ENCODE data around the gene SULT4A1.
"Not testable (repeated sequence)": the region's sequence is repeated elsewhere in the genome, so short reads cannot be mapped to it uniquely, and the experiment has no call there.

The SULT4A1 gene, protein sequence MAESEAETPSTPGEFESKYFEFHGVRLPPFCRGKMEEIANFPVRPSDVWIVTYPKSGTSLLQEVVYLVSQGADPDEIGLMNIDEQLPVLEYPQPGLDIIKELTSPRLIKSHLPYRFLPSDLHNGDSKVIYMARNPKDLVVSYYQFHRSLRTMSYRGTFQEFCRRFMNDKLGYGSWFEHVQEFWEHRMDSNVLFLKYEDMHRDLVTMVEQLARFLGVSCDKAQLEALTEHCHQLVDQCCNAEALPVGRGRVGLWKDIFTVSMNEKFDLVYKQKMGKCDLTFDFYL

GRCh38 chr22:43862074-43862881 is at the start of gene SULT4A1:
Gene SULT4A1, minus strand, starts transcription at chr22:43862513. Its CDS starts 131 bp downstream, at chr22:43862382.
- no peak for DNase-seq (ENCODE audit: low read depth)

- no peak for DNase-seq (ENCODE audit: low read depth)
These were observed 49.0 kb upstream of the SULT4A1 start for GRCh38 chr22:43911351-43911750.

GRCh38 chr22:43910178-43910695 is 47.9 kb upstream of the SULT4A1 start:
- no peak for DNase-seq (ENCODE audit: low read depth)

- no peak for DNase-seq (ENCODE audit: low read depth)
These were observed 47.4 kb upstream of the SULT4A1 start for GRCh38 chr22:43909708-43910107.

- DNase-seq (ENCODE audit: low read depth): no peak
These were observed 43.4 kb upstream of the SULT4A1 start for GRCh38 chr22:43905681-43906080.

- DNase-seq (ENCODE audit: low read depth): not testable (repeated sequence)
These were observed 42.1 kb upstream of the SULT4A1 start for GRCh38 chr22:43904412-43904811.

GRCh38 chr22:43903033-43903432 is 40.7 kb upstream of the SULT4A1 start:
- not testable (repeated sequence) for DNase-seq (ENCODE audit: low read depth)

- no peak for DNase-seq (ENCODE audit: low read depth)
These were observed 39.8 kb upstream of the SULT4A1 start for GRCh38 chr22:43901976-43902643.

DNA sequence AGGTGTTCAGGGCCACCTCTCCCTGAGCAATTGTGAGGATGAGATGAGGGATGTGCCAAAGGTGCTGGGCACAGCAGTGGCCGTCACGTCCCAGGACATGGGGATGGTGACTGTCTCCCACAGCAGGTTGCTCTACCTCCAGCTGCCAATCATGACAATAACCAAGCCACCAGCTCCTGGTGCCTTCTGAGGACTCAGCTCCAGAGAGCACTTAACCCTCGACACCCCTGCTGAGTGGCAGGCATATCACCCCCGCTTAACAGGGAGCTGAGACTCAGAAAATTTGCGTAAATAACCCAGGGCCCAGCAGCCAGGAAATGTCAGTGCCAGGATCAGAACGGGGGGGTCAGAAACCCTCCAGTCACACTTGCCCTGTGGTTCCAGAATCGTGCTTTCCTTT is 37.9 kb upstream of the SULT4A1 start:
- no peak for DNase-seq (ENCODE audit: low read depth)

GRCh38 chr22:43897751-43898261 is 35.5 kb upstream of the SULT4A1 start:
- DNase-seq (ENCODE audit: low read depth): no peak

DNA sequence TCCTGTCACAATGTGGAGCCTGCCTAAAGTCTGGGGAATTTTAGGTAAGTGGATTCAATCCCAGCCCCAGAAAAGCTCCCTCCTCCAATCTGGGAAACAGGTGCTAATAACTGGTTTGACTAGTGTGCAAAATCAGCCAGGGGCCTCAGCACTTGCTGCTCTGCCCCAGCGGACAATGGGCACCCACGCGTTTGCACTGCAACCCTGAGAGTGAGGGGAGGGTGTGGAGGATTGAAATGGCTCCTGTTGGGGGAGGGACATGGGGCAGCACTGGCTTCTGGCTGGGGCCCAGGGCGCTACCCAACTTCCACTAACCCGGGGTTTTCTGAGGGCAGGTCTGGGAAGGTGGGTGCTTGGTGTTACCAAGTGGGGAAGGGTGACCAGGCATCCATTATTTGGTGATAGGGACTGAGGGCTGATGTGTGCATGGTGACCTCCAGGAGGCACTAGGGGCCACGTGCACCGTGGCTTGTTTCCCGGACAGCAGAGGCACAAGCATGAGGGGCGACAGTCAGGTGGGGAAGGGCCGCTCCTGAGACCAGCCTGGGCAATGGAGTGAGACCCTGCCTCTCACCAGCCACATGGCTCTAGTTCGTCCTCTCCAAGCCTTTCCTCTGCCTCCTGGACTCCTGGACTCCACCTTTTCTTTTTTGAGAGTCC is 33.8 kb upstream of the SULT4A1 start:
- DNase-seq (ENCODE audit: low read depth): no peak

- no peak for DNase-seq (ENCODE audit: low read depth)
These were observed 31.8 kb upstream of the SULT4A1 start for GRCh38 chr22:43894122-43894521.

DNA sequence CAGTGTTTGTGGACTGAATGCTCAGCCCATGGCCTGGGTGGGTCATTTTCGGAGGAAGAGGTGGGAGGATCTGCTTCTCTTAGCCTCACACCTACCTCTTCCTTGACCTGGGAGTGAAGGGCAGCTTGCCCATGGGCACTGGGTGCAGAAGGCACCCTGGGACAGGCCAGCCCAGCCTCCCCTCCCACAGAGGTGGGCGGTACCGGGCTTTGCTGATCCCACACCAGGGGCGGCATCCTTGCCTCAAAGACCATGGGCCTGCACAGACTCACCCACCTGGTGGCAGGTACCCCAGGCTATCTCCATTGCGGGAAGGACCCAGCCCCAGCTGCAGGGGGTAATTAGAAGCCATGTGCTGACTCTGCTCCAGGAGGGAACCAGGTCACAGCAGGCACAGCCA is 31.0 kb upstream of the SULT4A1 start:
- DNase-seq (ENCODE audit: low read depth): no peak

DNA sequence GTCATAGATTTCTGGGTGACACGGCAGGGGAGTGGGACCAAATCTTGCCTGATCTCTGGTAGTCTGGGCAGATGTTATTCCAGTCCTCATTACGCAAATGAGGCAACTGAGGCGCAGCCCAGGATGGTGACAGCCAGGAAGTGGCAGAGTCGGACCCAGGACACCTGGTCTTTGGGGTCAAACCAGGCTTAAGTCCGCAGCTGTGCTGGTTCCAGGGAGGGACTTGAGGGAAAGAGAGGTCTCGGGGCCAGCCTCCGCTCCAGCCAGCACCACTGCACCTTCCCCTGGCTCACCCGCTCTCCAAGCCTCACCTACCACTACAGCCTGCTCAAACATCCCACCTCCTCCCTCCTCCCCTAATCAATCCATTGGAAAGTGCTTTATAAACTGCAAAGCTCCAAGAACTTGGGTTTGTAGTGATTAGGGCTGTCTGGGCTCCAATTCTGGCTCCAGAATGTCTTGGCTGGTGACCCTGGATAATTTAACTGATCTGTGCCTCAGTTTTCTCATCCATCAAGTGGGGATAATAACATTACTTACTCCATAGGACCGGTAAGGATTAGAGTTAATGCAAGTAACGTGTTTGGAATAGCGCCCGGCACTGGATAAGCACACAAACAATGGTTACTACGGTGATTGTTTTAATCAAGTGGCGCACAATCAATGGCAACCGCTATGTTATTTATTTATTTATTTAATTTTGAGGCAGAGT is 30.0 kb upstream of the SULT4A1 start:
- no peak for DNase-seq (ENCODE audit: low read depth)

GRCh38 chr22:43891360-43892182 is 29.3 kb upstream of the SULT4A1 start, which contains the start of gene PNPLA5:
Gene PNPLA5, minus strand, starts transcription at chr22:43892013. Its CDS starts 133 bp downstream, at chr22:43891880.
- peak; percentile 14 for DNase-seq (ENCODE audit: low read depth)

- DNase-seq (ENCODE audit: low read depth): no peak
These were observed 28.6 kb upstream of the SULT4A1 start for GRCh38 chr22:43890901-43891331.

DNA sequence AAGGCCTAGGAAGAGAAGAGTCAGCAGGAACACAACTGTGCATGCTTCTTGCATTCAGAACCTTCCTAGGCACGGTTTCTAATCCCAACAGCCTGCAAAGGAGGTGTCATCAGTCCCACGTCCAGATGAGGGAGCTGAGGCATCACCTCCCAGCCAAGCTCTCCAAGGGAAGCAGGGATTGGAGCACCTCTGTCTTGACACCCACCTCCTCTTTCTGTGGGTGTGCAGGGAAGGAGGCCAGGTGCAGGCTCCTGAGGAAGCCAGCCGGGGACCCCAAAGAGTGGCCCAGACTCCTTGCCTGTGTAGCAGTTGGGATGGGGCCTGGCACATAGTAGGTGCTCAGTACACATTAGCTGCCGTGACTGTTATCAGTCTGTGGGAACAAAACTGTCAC is 27.5 kb upstream of the SULT4A1 start:
- DNase-seq (ENCODE audit: low read depth): no peak

- no peak for DNase-seq (ENCODE audit: low read depth)
These were observed 27.0 kb upstream of the SULT4A1 start for GRCh38 chr22:43889201-43889859.

DNA sequence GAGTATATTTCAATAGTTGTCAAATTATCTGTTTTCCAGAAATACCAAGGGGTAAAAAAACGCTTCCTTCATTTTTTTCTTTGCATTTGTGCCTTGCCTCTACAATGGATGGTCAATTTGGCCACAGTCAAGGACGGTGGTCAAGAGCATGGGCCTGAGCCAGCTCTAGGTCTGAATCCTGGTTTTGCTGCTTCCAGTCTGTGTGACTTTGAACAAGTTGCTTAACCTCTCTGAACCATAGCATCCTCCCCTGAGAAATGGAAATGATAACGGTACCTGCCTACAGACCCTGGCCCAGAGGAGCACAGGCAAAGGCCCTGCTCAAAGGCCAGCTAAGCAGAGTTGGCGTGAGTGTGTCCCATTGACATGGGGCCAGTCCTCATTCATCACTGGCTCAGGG is 26.4 kb upstream of the SULT4A1 start:
- DNase-seq (ENCODE audit: low read depth): no peak

DNA sequence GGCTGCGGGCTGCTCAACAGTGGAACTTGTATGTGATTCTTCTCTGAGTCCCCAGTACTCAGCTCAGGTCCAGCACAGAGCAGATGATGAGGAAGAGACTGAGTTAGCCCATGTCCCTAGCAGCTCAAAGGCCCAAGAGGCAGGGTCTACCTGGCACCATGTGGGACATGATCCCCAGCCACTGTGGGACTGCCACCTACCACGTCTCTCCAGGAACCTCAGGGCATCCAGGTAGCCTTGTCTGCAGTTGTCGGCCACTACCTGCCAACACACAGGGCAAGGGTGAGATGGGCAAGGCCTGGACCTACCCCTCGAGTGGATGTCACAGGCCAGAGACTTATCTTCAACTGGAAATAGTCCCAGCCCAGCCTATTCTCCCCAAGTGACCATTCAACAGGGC is 25.1 kb upstream of the SULT4A1 start:
- no peak for DNase-seq (ENCODE audit: low read depth)
